GM12878 (cell line): ENCODE measurements around the gene LAMA4. TPM values are rescaled to one million over a fixed set of nuclear protein-coding genes. Genes with fewer than 3 reads are reported as not detected.

ENCODE experiments used
- ATAC-seq: fragments of 200-7000 bp; cut with Tn5 transposase; 3 replicates; pipeline ENCODE4 v1.9.1; 2020; ENCODE audit warnings: mild to moderate bottlenecking, moderate library complexity
- BruUV-seq: library from RNA; stranded (reverse); fragments of 400-500 nt; replicated peaks from 2 replicates; lab custom pipeline; 2021; lab: Mats Ljungman, UMichigan
- CTCF ChIA-PET: fragments of 300-600 bp; sonication (Branson Sonifier 250); formaldehyde crosslinking; extraction: SDS; loops from one replicate; lab custom pipeline; 2021; ENCODE audit warnings: inconsistent platforms; lab: Yijun Ruan, JAX
- POLR2A ChIA-PET: fragments of 350-600 bp; formaldehyde crosslinking; extraction: SDS; loops from one replicate; lab custom pipeline; 2021; ENCODE audit warnings: inconsistent platforms; lab: Charles Lee
- RAD21 ChIA-PET: fragments of 300-600 bp; sonication (Branson Sonifier 250); formaldehyde crosslinking; loops from one replicate; lab custom pipeline; 2023; ENCODE audit warnings: antibody characterized with exemption; ENCODE audit not compliant: unreplicated experiment; lab: Charles Lee
- SMC1A ChIA-PET: fragments of 300-600 bp; sonication (Branson Sonifier 250); formaldehyde crosslinking; loops from one replicate; lab custom pipeline; 2023; ENCODE audit not compliant: unreplicated experiment, uncharacterized antibody; lab: Charles Lee
- DNase-seq: peaks from one replicate; pipeline ENCODE4 v3.0.0-alpha.2; 2011; ENCODE audit warnings: low read depth, low spot score
- FAIRE-seq: peaks from 3 replicates; lab custom pipeline; 2011; peaks lifted over from hg19 to GRCh38; lab: Jason Lieb, UNC
- H2AFZ ChIP-seq: 2 replicates; pipeline ENCODE4 v1.6.0; 2011; ENCODE audit warnings: low read depth, low read length, control low read depth; ENCODE audit not compliant: control insufficient read depth
- H3K27ac ChIP-seq: 2 replicates; pipeline ENCODE4 v1.5.1; 2011; ENCODE audit warnings: control low read depth; ENCODE audit not compliant: control insufficient read depth, insufficient read depth
- H3K27me3 ChIP-seq, 2 experiments: replicated peaks in 1 of 2; 2 replicates each; pipeline versions ENCODE4 v1.6.0 to v1.6.1; 2011; ENCODE audit warnings: low read length in 1 of 2; ENCODE audit not compliant: control insufficient read depth in 2 of 2, insufficient read depth in 2 of 2
- H3K36me3 ChIP-seq, 2 experiments: 2 replicates each; pipeline ENCODE4 v1.5.1; 2011; ENCODE audit warnings: low read length in 1 of 2; ENCODE audit not compliant: control insufficient read depth in 2 of 2, insufficient read depth in 2 of 2
- H3K4me1 ChIP-seq: 2 replicates; pipeline ENCODE4 v1.6.1; 2011; ENCODE audit warnings: mild to moderate bottlenecking, low read length, moderate library complexity, mixed read lengths; ENCODE audit not compliant: control insufficient read depth, insufficient read depth
- H3K4me2 ChIP-seq: 2 replicates; pipeline ENCODE4 v1.6.0; 2011; ENCODE audit warnings: control low read depth; ENCODE audit not compliant: control insufficient read depth, insufficient read depth
- H3K4me3 ChIP-seq: fragments of 200-600 bp; sonication (generic); 2 replicates; pipeline ENCODE4 v1.5.1; 2016
- H3K79me2 ChIP-seq: 2 replicates; pipeline ENCODE4 v1.6.0; 2011; ENCODE audit warnings: low read length; ENCODE audit not compliant: control insufficient read depth, insufficient read depth
- H3K9ac ChIP-seq: 2 replicates; pipeline ENCODE4 v1.8.0; 2011; ENCODE audit warnings: low read length, control low read depth, mixed read lengths; ENCODE audit not compliant: control insufficient read depth, insufficient read depth
- H3K9me3 ChIP-seq: replicated peaks from 3 replicates; pipeline ENCODE4 v1.5.1; 2011; ENCODE audit warnings: mild to moderate bottlenecking, low read length; ENCODE audit not compliant: control insufficient read depth, insufficient read depth
- H4K20me1 ChIP-seq: 2 replicates; pipeline ENCODE4 v1.6.0; 2011; ENCODE audit not compliant: control insufficient read depth, insufficient read depth
- CUX1 ChIP-seq: IDR thresholded peaks from 2 replicates; pipeline ENCODE4 v1.6.1; 2012; ENCODE audit warnings: improper control_type of control experiment, low read depth, low read length; ENCODE audit not compliant: insufficient replicate concordance
- NR2C2 ChIP-seq: IDR thresholded peaks from 2 replicates; pipeline ENCODE4 v1.6.1; 2011; ENCODE audit warnings: borderline replicate concordance, low read depth; ENCODE audit not compliant: control insufficient read depth, insufficient read length
- RBBP5 ChIP-seq: fragments of 200-600 bp; sonication (generic); conservative IDR thresholded peaks from 2 replicates; pipeline ENCODE4 v1.6.1; 2016
- WGBS: methylation state at CpG from one replicate; pipeline ENCODE4 v1.1.6; 2016; ENCODE audit warnings: low lambda C conversion rate; ENCODE audit not compliant: insufficient replicate concordance, insufficient coverage; ENCODE audit errors: missing lambda C conversion rate; 5-methylcytosine and 5-hydroxymethylcytosine counted together
- in situ Hi-C: fragments of 300-500 bp; cut with MboI; formaldehyde crosslinking; loops from 9 replicates; pipeline ENCODE4 v1.14.3; 2018; ENCODE audit warnings: mixed read lengths
- intact Hi-C: fragments of 100-400 bp; cut with micrococcal nuclease; formaldehyde crosslinking; loops from one replicate; pipeline ENCODE4 v1.14.2; 2022; ENCODE audit not compliant: unreplicated experiment
- polyA plus RNA-seq, 11 experiments: library from polyadenylated mRNA; depleted of rRNA in 4 of 11; unstranded in 6 of 11; stranded (reverse) in 5 of 11; fragments of >200 nt; fragmentation: Nextera tagmentation in 4 of 11; fragmentation: Illumina TruSeq in 1 of 11; extraction: Ambion mirVana in 4 of 11; extraction: Trizol in 1 of 11; gene quantifications; 1 replicate in 1 of 11; 2 replicates in 10 of 11; pipeline versions ENCODE4 v1.2.1 to v1.2.3, GENCODE V29; 2011 to 2016; ENCODE audit warnings: inconsistent platforms in 2 of 11, missing spikeins in 2 of 11, low read depth in 1 of 11
- total RNA-seq, 4 experiments: library from RNA; depleted of rRNA in 3 of 4; stranded (reverse); fragments of >200 nt in 3 of 4; fragmentation: Illumina TruSeq in 1 of 4; extraction: Trizol in 1 of 4; gene quantifications; 2 replicates each; pipeline versions ENCODE4 v1.2.1 to v1.2.3, GENCODE V29; 2013 to 2021

LAMA4 gene
- total and polyA plus RNA-seq, 10 of the 15 experiments (the other 5 are each of a cell fraction or from before 2014, with no cell fraction given): 0.11 to 0.21 (median 0.14) TPM; not detected in 7

- no peak overlapping the region for H2AFZ ChIP-seq
- no peak overlapping the region for H3K9ac ChIP-seq
- ChIA-PET CTCF (interaction anchor here (0.9 to 2.5 kb wide), 6 partner anchors 9 to 122 kb away, joined by 3 to 10 read pairs (median 6); no protein-coding TSS in a partner anchor), POLR2A (no interaction called here), SMC1A (interaction anchor here (1.0 to 1.4 kb wide), 2 partner anchors 10 to 61 kb away, joined by 3 read pairs; no protein-coding TSS in a partner anchor), RAD21 (interaction anchor here (2.4 kb wide), 1 partner anchor 9 kb away, joined by 11 read pairs; no protein-coding TSS in a partner anchor)
- H3K79me2 ChIP-seq: no peaks in the 10 kb centered on the region
- no peak for TF ChIP-seq CUX1
- TF ChIP-seq NR2C2: no peak
- no peak for TF ChIP-seq RBBP5
- 10% methylated on average over 5 of the region's 5 CpGs for WGBS
- no peak overlapping the region for H3K4me3 ChIP-seq
- DNase-seq: no peak
- FAIRE-seq: no peak
- intact Hi-C loops (loop anchor here (10.0 kb wide), 1 partner anchor 1715 kb away; no protein-coding TSS in a partner anchor), in situ Hi-C loops (loop anchor here (25.0 kb wide), 1 partner anchor 1723 kb away; no protein-coding TSS in a partner anchor)
- H4K20me1 ChIP-seq: no peaks in the 10 kb centered on the region
- H3K36me3 ChIP-seq: no peaks in the 10 kb centered on the region
- no peak overlapping the region for H3K27ac ChIP-seq
- no TSS peak for BruUV-seq
- H3K27me3 ChIP-seq: no peaks in the 10 kb centered on the region
- no peaks in the 10 kb centered on the region for H3K4me1 ChIP-seq
- H3K9me3 ChIP-seq: no peaks in the 10 kb centered on the region
- H3K4me2 ChIP-seq: no peak overlapping the region
- ATAC-seq: no peak
Observed at GRCh38 chr6:112189494-112189893, 64.9 kb downstream of the LAMA4 start.
